ENCODE data around the gene FAM174C.
"Not testable (repeated sequence)": the region's sequence is repeated elsewhere in the genome, so short reads cannot be mapped to it uniquely, and the experiment has no call there.

Gene FAM174C

GRCh38 chr19:1307755-1308303, 32.5 kb downstream of the FAM174C start:
- DNase-seq, result no peak

GRCh38 chr19:1308718-1309117, 33.4 kb downstream of the FAM174C start:
- no peak for DNase-seq

GRCh38 chr19:1309977-1310852, 34.9 kb downstream of the FAM174C start:
- no peak for DNase-seq

- DNase-seq, result no peak
Observed at GRCh38 chr19:1310853-1311180, 35.5 kb downstream of the FAM174C start.

- no peak for DNase-seq
Observed at GRCh38 chr19:1311543-1312091, 36.3 kb downstream of the FAM174C start.

GRCh38 chr19:1312767-1313694, 37.7 kb downstream of the FAM174C start:
- no peak for DNase-seq

GRCh38 chr19:1313695-1314613, 38.6 kb downstream of the FAM174C start:
- no peak for DNase-seq

GRCh38 chr19:1315470-1316166, 40.3 kb downstream of the FAM174C start:
- DNase-seq, result peak; percentile 47

- no peak for DNase-seq
Observed at GRCh38 chr19:1316466-1316865, 41.1 kb downstream of the FAM174C start.

- no peak for DNase-seq
Observed at GRCh38 chr19:1317274-1318003, 42.1 kb downstream of the FAM174C start.

GRCh38 chr19:1318678-1319471, 43.5 kb downstream of the FAM174C start:
- DNase-seq, result no peak

GRCh38 chr19:1320282-1320650, 44.9 kb downstream of the FAM174C start:
- not testable (repeated sequence) for DNase-seq

- DNase-seq, result no peak
Observed at GRCh38 chr19:1321539-1321938, 46.2 kb downstream of the FAM174C start.

- no peak for DNase-seq
Observed at GRCh38 chr19:1322198-1322981, 47.1 kb downstream of the FAM174C start.

- DNase-seq, result no peak
Observed at GRCh38 chr19:1324249-1324805, 49.0 kb downstream of the FAM174C start.

GRCh38 chr19:1324806-1325567, 49.7 kb downstream of the FAM174C start:
- peak; percentile 78 for DNase-seq

GRCh38 chr19:1325568-1326294, 50.4 kb downstream of the FAM174C start:
- DNase-seq, result no peak
